Aorta (tissue), 5 donors: ENCODE measurements around the gene FMN2. TPM values are rescaled to one million over a fixed set of nuclear protein-coding genes. Genes with fewer than 3 reads are reported as not detected.

Experiments used
- ATAC-seq: fragments of 200-7000 bp; cut with Tn5 transposase; one replicate; pipeline ENCODE4 v1.9.1; 2022; ENCODE audit warnings: moderate library complexity; ENCODE audit not compliant: low FRiP score
- DNase-seq, 2 donors: peaks; one replicate each; pipeline ENCODE4 v3.0.0-alpha.2; 2020
- H3K27ac ChIP-seq, 2 donors: one replicate each; pipeline ENCODE4 v1.5.1; 2013; ENCODE audit warnings: low read length in 2 of 2, mild to moderate bottlenecking in 2 of 2, moderate library complexity in 2 of 2, control low read depth in 1 of 2, inconsistent platforms in 1 of 2, low read depth in 1 of 2
- H3K27me3 ChIP-seq, 2 donors: one replicate each; pipeline ENCODE4 v1.6.1; 2013; ENCODE audit warnings: control low read depth in 1 of 2, low read length in 1 of 2, mild to moderate bottlenecking in 1 of 2, moderate library complexity in 1 of 2; ENCODE audit not compliant: insufficient read depth in 2 of 2, control insufficient read depth in 1 of 2
- H3K36me3 ChIP-seq, 2 donors: one replicate each; pipeline ENCODE4 v1.6.1; 2013; ENCODE audit warnings: control low read depth in 1 of 2, low read length in 1 of 2, mild to moderate bottlenecking in 1 of 2; ENCODE audit not compliant: insufficient read depth in 2 of 2, control insufficient read depth in 1 of 2
- H3K4me1 ChIP-seq, 2 donors: one replicate each; pipeline ENCODE4 v1.6.1; 2013; ENCODE audit warnings: low read length in 2 of 2, control low read depth in 1 of 2, mild to moderate bottlenecking in 1 of 2, moderate library complexity in 1 of 2; ENCODE audit not compliant: insufficient read depth in 2 of 2, control insufficient read depth in 1 of 2
- H3K4me3 ChIP-seq, 2 donors: one replicate each; pipeline ENCODE4 v1.5.1; 2013; ENCODE audit warnings: low read length in 2 of 2, control low read depth in 1 of 2, mild to moderate bottlenecking in 1 of 2
- H3K9me3 ChIP-seq: one replicate; pipeline ENCODE4 v1.6.1; 2013; ENCODE audit warnings: mild to moderate bottlenecking, low read length; ENCODE audit not compliant: control insufficient read depth
- WGBS, 2 donors: extraction: QIAGEN DNeasy Blood & Tissue Kit; methylation state at CpG; one replicate each; pipeline ENCODE4 v1.1.7; 2013; 5-methylcytosine and 5-hydroxymethylcytosine counted together
- intact Hi-C, 2 donors: fragments of 100-400 bp; cut with DNase I; formaldehyde crosslinking; loops; one replicate each; pipeline versions ENCODE4 v1.14.2 to v1.15.0; 2022
- polyA plus RNA-seq, 2 donors: library from polyadenylated mRNA; stranded (reverse); fragments of 200-250 nt; gene quantifications; one replicate each; pipeline ENCODE4 v1.2.3, GENCODE V29; 2013
- total RNA-seq, 2 donors: library from RNA; stranded (reverse); fragmentation: NEBNext Ultra II Directional; extraction: Animal tissue kit (Norgen Biotek cat#: 25700); gene quantifications; one replicate each; pipeline ENCODE4 v1.2.1, GENCODE V29; 2021
- donor health status: healthy with polysubstance abuse.
- donor health status: Bipolar disorder and iron deficiency.
- donor health status: DM: no; HTN: no; CAD: no.
- donor health status: DM: no; HTN: no; CAD: no.
- donor health status: DM: yes; HTN: yes; CAD: no.

Gene FMN2
- total and polyA plus RNA-seq, 4 donors: 0.10 to 1.1 (median 0.91) TPM

GRCh38 chr1:240304466-240304865 lies 212.8 kb downstream of the FMN2 start:
- ATAC-seq: no peak
- H3K36me3 ChIP-seq: no peaks in the 10 kb centered on the region
- intact Hi-C loops: no loop called here
- H3K27me3 ChIP-seq: no peaks in the 10 kb centered on the region
- 73 to 75% methylated on average over 5 of the region's 5 CpGs for WGBS, 2 donors
- H3K4me1 ChIP-seq: no peaks in the 10 kb centered on the region
- no peak overlapping the region for H3K27ac ChIP-seq
- no peak for DNase-seq
- H3K4me3 ChIP-seq: no peak overlapping the region
- H3K9me3 ChIP-seq: no peaks in the 10 kb centered on the region

- H3K27ac ChIP-seq: no peak overlapping the region
- intact Hi-C loops: no loop called here
- no peaks in the 10 kb centered on the region for H3K36me3 ChIP-seq
- DNase-seq: no peak
- H3K4me3 ChIP-seq: no peak overlapping the region
- ATAC-seq: no peak
- H3K4me1 ChIP-seq: no peaks in the 10 kb centered on the region
- 16 to 36% methylated on average over 2 of the region's 2 CpGs for WGBS, 2 donors
- H3K9me3 ChIP-seq: no peaks in the 10 kb centered on the region
- no peaks in the 10 kb centered on the region for H3K27me3 ChIP-seq
Measured at GRCh38 chr1:240306673-240307072, 215.0 kb downstream of the FMN2 start.

GRCh38 chr1:240308096-240308495 lies 216.4 kb downstream of the FMN2 start:
- no peak for ATAC-seq
- H3K27ac ChIP-seq: no peak overlapping the region
- H3K4me3 ChIP-seq: no peak overlapping the region
- H3K27me3 ChIP-seq: no peaks in the 10 kb centered on the region
- 44 to 49% methylated on average over 3 of the region's 3 CpGs for WGBS, 2 donors
- no peaks in the 10 kb centered on the region for H3K36me3 ChIP-seq
- H3K9me3 ChIP-seq: no peaks in the 10 kb centered on the region
- intact Hi-C loops: no loop called here
- DNase-seq: no peak
- H3K4me1 ChIP-seq: no peaks in the 10 kb centered on the region

- no peaks in the 10 kb centered on the region for H3K9me3 ChIP-seq
- DNase-seq (no peak), ATAC-seq (no peak)
- H3K4me1 ChIP-seq: no peaks in the 10 kb centered on the region
- H3K27ac ChIP-seq: no peak overlapping the region
- WGBS, 2 donors: 65 to 67% methylated on average over 4 of the region's 4 CpGs
- H3K4me3 ChIP-seq: no peak overlapping the region
- no peaks in the 10 kb centered on the region for H3K27me3 ChIP-seq
- intact Hi-C loops: no loop called here
- H3K36me3 ChIP-seq: no peaks in the 10 kb centered on the region
Measured at GRCh38 chr1:240309769-240310168, 218.1 kb downstream of the FMN2 start.

- Histone ChIP-seq H3K9me3 (no peaks in the 10 kb centered on the region), H3K27me3 (no peaks in the 10 kb centered on the region), H3K4me1 (no peaks in the 10 kb centered on the region), H3K27ac (no peak overlapping the region), H3K36me3 (no peaks in the 10 kb centered on the region), H3K4me3 (no peak overlapping the region)
- no peak for ATAC-seq
- 91 to 92% methylated on average over 1 of the region's 1 CpG for WGBS, 2 donors
- DNase-seq: no peak
- intact Hi-C loops: no loop called here
Measured at GRCh38 chr1:240310226-240310925, 218.7 kb downstream of the FMN2 start.

GRCh38 chr1:240312872-240313271 lies 221.2 kb downstream of the FMN2 start:
- no peak overlapping the region for H3K4me3 ChIP-seq
- intact Hi-C loops: no loop called here
- H3K27me3 ChIP-seq: no peaks in the 10 kb centered on the region
- 73 to 77% methylated on average over 3 of the region's 3 CpGs for whole genome bisulfite sequencing, 2 donors
- DNase-seq (no peak), ATAC-seq (no peak)
- H3K4me1 ChIP-seq: no peaks in the 10 kb centered on the region
- no peaks in the 10 kb centered on the region for H3K9me3 ChIP-seq
- H3K27ac ChIP-seq: no peak overlapping the region
- no peaks in the 10 kb centered on the region for H3K36me3 ChIP-seq

- H3K36me3 ChIP-seq: no peaks in the 10 kb centered on the region
- 48 to 52% methylated on average over 3 of the region's 3 CpGs for WGBS, 2 donors
- DNase-seq: no peak
- no peaks in the 10 kb centered on the region for H3K4me1 ChIP-seq
- H3K9me3 ChIP-seq: no peaks in the 10 kb centered on the region
- no peak overlapping the region for H3K27ac ChIP-seq
- no peak overlapping the region for H3K4me3 ChIP-seq
- H3K27me3 ChIP-seq: no peaks in the 10 kb centered on the region
- intact Hi-C loops: no loop called here
- ATAC-seq: no peak
Measured at GRCh38 chr1:240314845-240315801, 223.4 kb downstream of the FMN2 start.

GRCh38 chr1:240319998-240320397 lies 228.3 kb downstream of the FMN2 start:
- WGBS, 2 donors: 91 to 92% methylated on average over 3 of the region's 3 CpGs
- no peaks in the 10 kb centered on the region for H3K9me3 ChIP-seq
- H3K4me3 ChIP-seq: no peak overlapping the region
- H3K27me3 ChIP-seq: no peaks in the 10 kb centered on the region
- no peaks in the 10 kb centered on the region for H3K4me1 ChIP-seq
- no peaks in the 10 kb centered on the region for H3K36me3 ChIP-seq
- intact Hi-C loops: no loop called here
- ATAC-seq (no peak), DNase-seq (no peak)
- H3K27ac ChIP-seq: no peak overlapping the region

- no peaks in the 10 kb centered on the region for H3K4me1 ChIP-seq
- WGBS, 2 donors: 59 to 69% methylated on average over 5 of the region's 5 CpGs
- no peak overlapping the region for H3K4me3 ChIP-seq
- intact Hi-C loops: no loop called here
- no peak overlapping the region for H3K27ac ChIP-seq
- H3K27me3 ChIP-seq: no peaks in the 10 kb centered on the region
- H3K9me3 ChIP-seq: no peaks in the 10 kb centered on the region
- DNase-seq (no peak), ATAC-seq (no peak)
- no peaks in the 10 kb centered on the region for H3K36me3 ChIP-seq
Measured at GRCh38 chr1:240320659-240321058, 229.0 kb downstream of the FMN2 start.
